HFFc6 (cell line): Measurements from ENCODE around the gene LRRC32. TPM values are rescaled to one million over a fixed set of nuclear protein-coding genes. Genes with fewer than 3 reads are reported as not detected.
A peak's percentile ranks its signal among the peaks of the same experiment; 100 is the strongest.

Source experiments
- DNase-seq: peaks from one replicate; pipeline ENCODE4 v3.0.0-alpha.2; 2018
- H3K27ac Mint-ChIP-seq: 2 replicates; pipeline ENCODE4 v1.8.0; 2020; ENCODE audit warnings: mild to moderate bottlenecking, mixed read lengths
- H3K27me3 Mint-ChIP-seq: 2 replicates; pipeline ENCODE4 v1.8.0; 2021; ENCODE audit warnings: mild to moderate bottlenecking, moderate library complexity, mixed read lengths; ENCODE audit not compliant: insufficient read depth
- H3K36me3 Mint-ChIP-seq: 2 replicates; pipeline ENCODE4 v1.8.0; 2021; ENCODE audit warnings: low read depth, mixed read lengths
- H3K4me1 Mint-ChIP-seq: 2 replicates; pipeline ENCODE4 v1.8.0; 2020; ENCODE audit warnings: low read depth, mixed read lengths
- H3K4me3 Mint-ChIP-seq: 2 replicates; pipeline ENCODE4 v1.8.0; 2020; ENCODE audit warnings: mild to moderate bottlenecking, moderate library complexity, mixed read lengths
- H3K9me3 Mint-ChIP-seq: 2 replicates; pipeline ENCODE4 v1.8.0; 2020; ENCODE audit warnings: mild to moderate bottlenecking, mixed read lengths
- CTCF ChIP-seq: fragments of 200-600 bp; sonication (generic); IDR thresholded peaks from 2 replicates; pipeline ENCODE4 v1.5.0; 2021; ENCODE audit warnings: antibody characterized with exemption, mild to moderate bottlenecking
- total RNA-seq, 6 experiments: library from RNA; stranded (reverse); fragmentation: NEBNext Ultra II Directional; extraction: Animal tissue kit (Norgen Biotek cat#: 25700); gene quantifications; 2 replicates in 1 of 6; 3 replicates in 5 of 6; pipeline ENCODE4 v1.2.3, GENCODE V29; 2021

Gene LRRC32
- total RNA-seq, 6 experiments from 2014 or later = 0.57 to 1.3 (median 1.0) TPM

DNA sequence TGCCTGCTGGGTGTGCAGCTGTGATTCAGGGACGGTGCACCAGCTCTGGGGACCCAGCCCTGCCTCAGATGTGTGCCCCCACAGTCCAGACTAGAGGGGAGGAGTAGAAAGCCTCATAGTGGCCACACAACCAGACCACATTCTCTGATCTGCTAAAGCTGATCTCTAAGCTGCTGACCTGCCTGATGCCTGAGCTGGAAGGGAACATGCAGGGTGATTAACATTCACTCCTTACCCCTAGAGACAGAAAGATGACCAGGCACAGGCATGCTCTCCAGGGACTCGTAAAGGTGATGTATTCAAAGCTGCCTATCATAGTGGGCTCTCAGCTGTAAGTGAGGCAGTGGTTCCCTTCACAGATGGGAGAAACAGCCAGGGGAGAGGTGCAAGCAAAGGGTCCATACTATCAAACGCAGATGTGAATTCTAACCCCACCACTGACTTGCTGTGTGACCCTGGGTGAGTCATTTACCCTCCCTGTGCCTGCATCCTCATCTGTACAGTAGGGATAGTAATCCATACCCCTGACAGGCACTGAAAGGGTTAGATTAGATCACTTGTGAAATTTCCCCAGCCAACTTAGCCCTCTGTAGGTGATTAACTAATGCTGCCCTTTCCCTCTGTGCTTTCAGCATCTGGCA is 29.0 kb upstream of the LRRC32 start:
- Mint-ChIP-seq H3K9me3 (no peaks in the 10 kb centered on the region), H3K27ac (peak overlapping the region; percentile 38; the same call in 1 of the 2 replicates), H3K4me3 (peak overlapping the region; percentile 51; the same call in 1 of the 2 replicates), H3K4me1 (peaks cover 55% of the 10 kb centered on the region), H3K27me3 (peaks cover 11% of the 10 kb centered on the region), H3K36me3 (no peaks in the 10 kb centered on the region)
- TF ChIP-seq CTCF = no peak
- DNase-seq = no peak

- no peaks in the 10 kb centered on the region for H3K9me3 Mint-ChIP-seq
- no peak overlapping the region for H3K4me3 Mint-ChIP-seq
- peaks cover 9% of the 10 kb centered on the region for H3K27me3 Mint-ChIP-seq
- H3K36me3 Mint-ChIP-seq = no peaks in the 10 kb centered on the region
- H3K27ac Mint-ChIP-seq = no peak overlapping the region
- TF ChIP-seq CTCF = peak; percentile 75
- peaks cover 64% of the 10 kb centered on the region for H3K4me1 Mint-ChIP-seq
- DNase-seq = no peak
These were observed 27.9 kb upstream of the LRRC32 start for GRCh38 chr11:76698321-76699043.

- Mint-ChIP-seq H3K36me3 (no peaks in the 10 kb centered on the region), H3K4me1 (peaks cover 56% of the 10 kb centered on the region), H3K4me3 (no peak overlapping the region), H3K9me3 (no peaks in the 10 kb centered on the region), H3K27ac (no peak overlapping the region), H3K27me3 (peaks cover 5% of the 10 kb centered on the region)
- no peak for TF ChIP-seq CTCF
- DNase-seq = no peak
These were observed 26.2 kb upstream of the LRRC32 start for GRCh38 chr11:76696756-76697155.

DNA sequence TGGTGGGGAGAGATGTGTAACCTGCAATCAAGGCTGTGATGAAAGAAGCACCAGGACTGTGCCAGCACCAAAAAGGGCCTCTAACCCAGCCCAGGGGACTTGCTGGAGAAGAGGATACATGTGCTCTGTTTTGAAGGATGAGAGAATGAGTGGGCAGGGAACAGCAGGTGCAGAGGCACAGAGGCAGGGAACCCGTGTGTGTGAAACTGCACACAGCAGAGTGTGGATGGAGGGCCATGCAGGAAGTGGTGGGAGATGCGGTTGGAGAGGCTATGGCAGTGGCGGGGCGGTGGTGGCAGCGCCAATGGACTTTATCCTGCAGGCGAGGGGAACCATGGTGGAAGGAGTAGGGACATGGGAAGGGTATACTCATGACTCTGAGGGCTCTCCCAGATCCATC is 25.2 kb upstream of the LRRC32 start:
- no peak overlapping the region for H3K4me3 Mint-ChIP-seq
- peaks cover 5% of the 10 kb centered on the region for H3K27me3 Mint-ChIP-seq
- no peak for TF ChIP-seq CTCF
- no peaks in the 10 kb centered on the region for H3K9me3 Mint-ChIP-seq
- H3K27ac Mint-ChIP-seq = no peak overlapping the region
- no peak for DNase-seq
- H3K4me1 Mint-ChIP-seq = peaks cover 46% of the 10 kb centered on the region
- no peaks in the 10 kb centered on the region for H3K36me3 Mint-ChIP-seq

- no peaks in the 10 kb centered on the region for H3K36me3 Mint-ChIP-seq
- peaks cover 8% of the 10 kb centered on the region for H3K27me3 Mint-ChIP-seq
- no peak for DNase-seq
- H3K27ac Mint-ChIP-seq = no peak overlapping the region
- H3K4me1 Mint-ChIP-seq = peaks cover 40% of the 10 kb centered on the region
- TF ChIP-seq CTCF = peak; percentile 43
- no peaks in the 10 kb centered on the region for H3K9me3 Mint-ChIP-seq
- no peak overlapping the region for H3K4me3 Mint-ChIP-seq
These were observed 24.6 kb upstream of the LRRC32 start for GRCh38 chr11:76695133-76695532.
